ENCODE measurements around the gene CYBC1.

CYBC1 gene

DNA sequence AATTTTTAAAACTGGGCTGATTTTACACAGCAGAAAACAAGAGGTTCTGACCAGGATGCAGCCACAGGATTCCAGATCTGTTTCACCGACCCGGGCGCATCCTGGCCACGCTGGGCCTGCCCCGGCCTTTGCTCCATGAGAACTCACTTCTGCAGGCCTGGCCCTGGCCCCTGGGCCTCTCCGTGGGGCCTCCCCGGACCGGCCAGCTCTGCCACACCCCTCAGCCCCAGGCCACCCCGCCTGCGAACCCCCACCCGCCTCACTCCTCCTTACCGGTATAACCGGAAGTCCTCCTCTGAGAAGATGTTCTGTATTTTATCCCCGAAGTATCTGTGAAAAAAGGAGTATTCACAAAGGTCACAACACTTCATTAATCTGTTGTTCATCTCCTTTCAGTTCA lies 45.5 kb downstream of the CYBC1 start:
- peaks cover 20% of the 10 kb centered on the region for H3K4me1 ChIP-seq (ENCODE audit: insufficient read depth, low read length, poor library complexity, severe bottlenecking)
- H3K79me2 ChIP-seq (ENCODE audit: insufficient read depth, low read length): no peaks in the 10 kb centered on the region
- H2AFZ ChIP-seq (ENCODE audit: low read length): no peak overlapping the region
- H3K9me2 ChIP-seq (replicated peaks; ENCODE audit: low read depth, low read length): no peaks in the 10 kb centered on the region
- peaks cover 6% of the 10 kb centered on the region for H3F3A ChIP-seq (ENCODE audit: low read depth)
- H3K4me3 ChIP-seq (ENCODE audit: low read length, poor library complexity, severe bottlenecking): no peak overlapping the region
- TF ChIP-seq, protein P1, sequence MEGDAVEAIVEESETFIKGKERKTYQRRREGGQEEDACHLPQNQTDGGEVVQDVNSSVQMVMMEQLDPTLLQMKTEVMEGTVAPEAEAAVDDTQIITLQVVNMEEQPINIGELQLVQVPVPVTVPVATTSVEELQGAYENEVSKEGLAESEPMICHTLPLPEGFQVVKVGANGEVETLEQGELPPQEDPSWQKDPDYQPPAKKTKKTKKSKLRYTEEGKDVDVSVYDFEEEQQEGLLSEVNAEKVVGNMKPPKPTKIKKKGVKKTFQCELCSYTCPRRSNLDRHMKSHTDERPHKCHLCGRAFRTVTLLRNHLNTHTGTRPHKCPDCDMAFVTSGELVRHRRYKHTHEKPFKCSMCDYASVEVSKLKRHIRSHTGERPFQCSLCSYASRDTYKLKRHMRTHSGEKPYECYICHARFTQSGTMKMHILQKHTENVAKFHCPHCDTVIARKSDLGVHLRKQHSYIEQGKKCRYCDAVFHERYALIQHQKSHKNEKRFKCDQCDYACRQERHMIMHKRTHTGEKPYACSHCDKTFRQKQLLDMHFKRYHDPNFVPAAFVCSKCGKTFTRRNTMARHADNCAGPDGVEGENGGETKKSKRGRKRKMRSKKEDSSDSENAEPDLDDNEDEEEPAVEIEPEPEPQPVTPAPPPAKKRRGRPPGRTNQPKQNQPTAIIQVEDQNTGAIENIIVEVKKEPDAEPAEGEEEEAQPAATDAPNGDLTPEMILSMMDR (conservative IDR thresholded peaks at IDR 0.05; ENCODE audit: low read length): no peak
- TF ChIP-seq EZH2phosphoT487 (IDR thresholded peaks at IDR 0.05; ENCODE audit: borderline replicate concordance): no peak
- H3K9me3 ChIP-seq (ENCODE audit: insufficient read depth, low read depth, low read length): no peaks in the 10 kb centered on the region
- H3K4me2 ChIP-seq (ENCODE audit: low read depth, low read length, poor library complexity, severe bottlenecking): no peak overlapping the region
- H3K9ac ChIP-seq (ENCODE audit: low read depth, low read length, poor library complexity, severe bottlenecking): no peak overlapping the region
- H4K20me1 ChIP-seq (ENCODE audit: insufficient read depth, low read length, poor library complexity, severe bottlenecking): no peaks in the 10 kb centered on the region
- H3K27me3 ChIP-seq (ENCODE audit: insufficient read depth, low read length, poor library complexity, severe bottlenecking): no peaks in the 10 kb centered on the region
- peaks cover 6% of the 10 kb centered on the region; the same call in 1 of the 2 replicates for H3K36me3 ChIP-seq (ENCODE audit: insufficient read depth, low read length)

DNA sequence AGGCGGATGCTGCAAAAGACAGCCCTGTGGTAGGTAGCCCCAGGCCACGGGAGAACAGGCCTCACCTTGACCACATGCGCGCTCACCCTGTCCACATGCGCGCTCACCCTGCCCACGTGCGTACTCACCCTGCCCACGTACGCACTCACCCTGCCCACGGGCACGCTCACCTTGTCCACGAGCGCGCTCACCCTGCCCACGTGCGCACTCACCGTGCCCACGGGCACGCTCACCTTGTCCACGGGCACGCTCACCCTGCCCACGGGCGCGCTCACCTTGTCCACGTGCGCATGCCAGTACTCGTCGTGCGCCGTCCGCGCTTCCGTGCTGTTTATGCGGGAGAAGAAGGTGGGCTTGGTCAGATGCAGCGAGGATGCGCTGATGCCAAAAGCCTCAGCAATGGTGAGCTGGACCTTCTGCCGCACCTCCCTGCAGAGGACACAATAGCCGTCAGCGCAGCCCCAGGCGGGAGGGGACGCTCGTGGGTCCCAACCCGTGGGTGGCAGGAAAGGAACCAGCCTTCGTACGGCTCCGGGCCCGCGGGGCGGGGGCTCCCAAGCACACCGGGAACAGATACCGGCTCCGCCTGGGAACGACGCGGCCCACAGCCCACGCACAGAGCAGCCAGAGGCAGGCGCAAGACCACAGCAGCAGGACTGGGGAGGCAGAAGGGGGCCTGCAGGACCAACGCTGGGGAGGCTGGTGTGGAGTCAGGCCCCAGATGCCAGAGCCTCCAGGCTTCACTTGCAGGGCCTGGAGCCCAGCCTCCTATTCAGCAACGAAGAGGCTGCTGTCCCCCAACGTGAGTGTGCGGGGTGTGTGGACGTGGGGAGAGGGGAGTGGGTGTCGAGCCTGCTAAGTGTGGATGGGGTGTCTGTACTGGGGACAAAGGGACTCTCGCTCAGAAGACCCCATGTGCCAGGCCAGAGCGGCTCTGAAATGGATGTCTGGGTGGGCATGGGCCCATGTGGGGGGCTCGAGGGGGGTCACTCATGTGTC lies 46.6 kb downstream of the CYBC1 start:
- no peak overlapping the region for H2AFZ ChIP-seq (ENCODE audit: low read length)
- TF ChIP-seq, protein P1 (conservative IDR thresholded peaks at IDR 0.05; ENCODE audit: low read length): no peak
- TF ChIP-seq EZH2phosphoT487 (IDR thresholded peaks at IDR 0.05; ENCODE audit: borderline replicate concordance): no peak
- no peaks in the 10 kb centered on the region for H3K9me3 ChIP-seq (ENCODE audit: insufficient read depth, low read depth, low read length)
- H3K4me1 ChIP-seq (ENCODE audit: insufficient read depth, low read length, poor library complexity, severe bottlenecking): peaks cover 31% of the 10 kb centered on the region
- peaks cover 9% of the 10 kb centered on the region for H3F3A ChIP-seq (ENCODE audit: low read depth)
- H3K4me2 ChIP-seq (ENCODE audit: low read depth, low read length, poor library complexity, severe bottlenecking): no peak overlapping the region
- peaks cover 6% of the 10 kb centered on the region; the same call in 1 of the 2 replicates for H3K36me3 ChIP-seq (ENCODE audit: insufficient read depth, low read length)
- H4K20me1 ChIP-seq (ENCODE audit: insufficient read depth, low read length, poor library complexity, severe bottlenecking): no peaks in the 10 kb centered on the region
- H3K4me3 ChIP-seq (ENCODE audit: low read length, poor library complexity, severe bottlenecking): no peak overlapping the region
- no peak overlapping the region for H3K9ac ChIP-seq (ENCODE audit: low read depth, low read length, poor library complexity, severe bottlenecking)
- H3K9me2 ChIP-seq (replicated peaks; ENCODE audit: low read depth, low read length): no peaks in the 10 kb centered on the region
- H3K27me3 ChIP-seq (ENCODE audit: insufficient read depth, low read length, poor library complexity, severe bottlenecking): no peaks in the 10 kb centered on the region
- H3K79me2 ChIP-seq (ENCODE audit: insufficient read depth, low read length): no peaks in the 10 kb centered on the region

GRCh38 chr17:82402865-82403264 lies 47.7 kb downstream of the CYBC1 start:
- no peak overlapping the region for H3K9ac ChIP-seq (ENCODE audit: low read depth, low read length, poor library complexity, severe bottlenecking)
- no peaks in the 10 kb centered on the region for H3K27me3 ChIP-seq (ENCODE audit: insufficient read depth, low read length, poor library complexity, severe bottlenecking)
- peaks cover 31% of the 10 kb centered on the region for H3K4me1 ChIP-seq (ENCODE audit: insufficient read depth, low read length, poor library complexity, severe bottlenecking)
- no peaks in the 10 kb centered on the region for H3K9me3 ChIP-seq (ENCODE audit: insufficient read depth, low read depth, low read length)
- H3K4me2 ChIP-seq (ENCODE audit: low read depth, low read length, poor library complexity, severe bottlenecking): no peak overlapping the region
- H3K36me3 ChIP-seq (ENCODE audit: insufficient read depth, low read length): peaks cover 6% of the 10 kb centered on the region; the same call in 1 of the 2 replicates
- no peak for TF ChIP-seq EZH2phosphoT487 (IDR thresholded peaks at IDR 0.05; ENCODE audit: borderline replicate concordance)
- TF ChIP-seq, protein P1 (conservative IDR thresholded peaks at IDR 0.05; ENCODE audit: low read length): no peak
- H3K9me2 ChIP-seq (replicated peaks; ENCODE audit: low read depth, low read length): no peaks in the 10 kb centered on the region
- H3K4me3 ChIP-seq (ENCODE audit: low read length, poor library complexity, severe bottlenecking): no peak overlapping the region
- peaks cover 9% of the 10 kb centered on the region for H3F3A ChIP-seq (ENCODE audit: low read depth)
- no peaks in the 10 kb centered on the region for H4K20me1 ChIP-seq (ENCODE audit: insufficient read depth, low read length, poor library complexity, severe bottlenecking)
- no peaks in the 10 kb centered on the region for H3K79me2 ChIP-seq (ENCODE audit: insufficient read depth, low read length)
- H2AFZ ChIP-seq (ENCODE audit: low read length): no peak overlapping the region
